BJ (cell line): ENCODE data around the gene ZBTB6. TPM values are rescaled to one million over a fixed set of nuclear protein-coding genes. Genes with fewer than 3 reads are reported as not detected.

Experiments
- CTCF ChIA-PET: fragments of 350-600 bp; formaldehyde crosslinking; extraction: SDS; loops from one replicate; lab custom pipeline; 2021; ENCODE audit warnings: antibody characterized with exemption, inconsistent platforms; lab: Yijun Ruan, JAX
- POLR2A ChIA-PET: fragments of 300-600 bp; sonication (Branson Sonifier 250); formaldehyde crosslinking; extraction: SDS; loops from one replicate; lab custom pipeline; 2021; ENCODE audit warnings: antibody characterized with exemption; lab: Charles Lee
- DNase-seq: peaks from one replicate; pipeline ENCODE4 v3.0.0-alpha.2; 2011; ENCODE audit warnings: low read depth
- H3K27me3 ChIP-seq: 2 replicates; pipeline ENCODE4 v1.6.0; 2011; ENCODE audit warnings: low read length; ENCODE audit not compliant: control insufficient read depth, insufficient read depth
- H3K36me3 ChIP-seq: 2 replicates; pipeline ENCODE4 v1.5.1; 2011; ENCODE audit warnings: low read length; ENCODE audit not compliant: control insufficient read depth, insufficient read depth
- H3K4me3 ChIP-seq: 2 replicates; pipeline ENCODE4 v1.5.1; 2011; ENCODE audit warnings: low read depth, mild to moderate bottlenecking, control low read depth, low read length
- polyA plus RNA-seq: library from polyadenylated mRNA; depleted of rRNA; stranded (reverse); fragments of >200 nt; gene quantifications from 2 replicates; pipeline ENCODE4 v1.2.3, GENCODE V29; 2011
- TF ChIP-seq, protein P1 (sequence below): IDR thresholded peaks from 2 replicates; pipeline ENCODE4 v1.5.1; 2011; ENCODE audit warnings: low read depth, mild to moderate bottlenecking, control low read depth, inconsistent platforms, low read length, moderate library complexity; ENCODE audit not compliant: insufficient read depth

ZBTB6 gene
- polyA plus RNA-seq, 1 experiment: 2.5 TPM

DNA sequence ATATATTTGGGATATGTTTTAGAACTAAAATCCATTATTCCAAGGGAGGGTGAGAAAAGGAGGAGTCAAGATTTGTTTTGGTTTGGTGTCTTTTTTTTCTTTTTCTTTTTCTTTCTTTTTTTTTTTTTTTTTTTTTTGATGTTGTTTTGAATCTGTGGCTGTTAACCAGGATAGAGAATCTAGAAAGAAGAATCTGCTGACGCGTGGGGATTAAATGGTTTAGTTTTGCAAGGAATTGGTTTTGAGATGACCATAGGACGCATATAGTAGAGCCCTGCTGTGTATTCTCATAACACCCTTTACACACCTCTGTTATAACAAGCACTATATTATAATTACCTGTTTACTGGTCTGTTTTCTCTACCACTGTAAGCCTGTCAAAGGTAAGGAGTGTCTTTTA is 37.1 kb upstream of the ZBTB6 start:
- TF ChIP-seq, protein P1, sequence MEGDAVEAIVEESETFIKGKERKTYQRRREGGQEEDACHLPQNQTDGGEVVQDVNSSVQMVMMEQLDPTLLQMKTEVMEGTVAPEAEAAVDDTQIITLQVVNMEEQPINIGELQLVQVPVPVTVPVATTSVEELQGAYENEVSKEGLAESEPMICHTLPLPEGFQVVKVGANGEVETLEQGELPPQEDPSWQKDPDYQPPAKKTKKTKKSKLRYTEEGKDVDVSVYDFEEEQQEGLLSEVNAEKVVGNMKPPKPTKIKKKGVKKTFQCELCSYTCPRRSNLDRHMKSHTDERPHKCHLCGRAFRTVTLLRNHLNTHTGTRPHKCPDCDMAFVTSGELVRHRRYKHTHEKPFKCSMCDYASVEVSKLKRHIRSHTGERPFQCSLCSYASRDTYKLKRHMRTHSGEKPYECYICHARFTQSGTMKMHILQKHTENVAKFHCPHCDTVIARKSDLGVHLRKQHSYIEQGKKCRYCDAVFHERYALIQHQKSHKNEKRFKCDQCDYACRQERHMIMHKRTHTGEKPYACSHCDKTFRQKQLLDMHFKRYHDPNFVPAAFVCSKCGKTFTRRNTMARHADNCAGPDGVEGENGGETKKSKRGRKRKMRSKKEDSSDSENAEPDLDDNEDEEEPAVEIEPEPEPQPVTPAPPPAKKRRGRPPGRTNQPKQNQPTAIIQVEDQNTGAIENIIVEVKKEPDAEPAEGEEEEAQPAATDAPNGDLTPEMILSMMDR: no peak
- CTCF ChIA-PET: no interaction called here
- H3K27me3 ChIP-seq: no peaks in the 10 kb centered on the region
- no peaks in the 10 kb centered on the region for H3K36me3 ChIP-seq
- H3K4me3 ChIP-seq: no peak overlapping the region
- DNase-seq: no peak
- POLR2A ChIA-PET: no interaction called here

DNA sequence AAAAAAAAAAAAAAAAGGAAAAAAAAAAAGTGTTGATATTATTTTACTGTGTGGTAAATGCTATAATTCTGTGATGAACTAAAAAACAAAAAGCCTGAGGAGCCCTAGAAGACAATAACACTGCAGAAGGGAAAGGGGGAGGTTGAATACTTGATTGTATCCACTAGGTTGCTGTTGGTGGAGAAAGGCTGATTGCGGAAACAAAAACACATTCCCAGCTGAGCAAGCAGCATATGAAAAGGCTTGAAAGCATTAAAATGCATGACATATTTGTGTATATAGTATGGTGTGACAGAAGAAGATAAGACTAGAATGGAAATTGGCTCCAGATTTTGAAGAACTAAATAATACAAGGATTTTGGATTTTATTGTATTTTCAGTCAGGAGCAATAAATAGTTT is 36.6 kb upstream of the ZBTB6 start:
- TF ChIP-seq, protein P1: no peak
- H3K27me3 ChIP-seq: no peaks in the 10 kb centered on the region
- no peak for DNase-seq
- ChIA-PET CTCF (no interaction called here), POLR2A (no interaction called here)
- H3K4me3 ChIP-seq: no peak overlapping the region
- no peaks in the 10 kb centered on the region for H3K36me3 ChIP-seq

DNA sequence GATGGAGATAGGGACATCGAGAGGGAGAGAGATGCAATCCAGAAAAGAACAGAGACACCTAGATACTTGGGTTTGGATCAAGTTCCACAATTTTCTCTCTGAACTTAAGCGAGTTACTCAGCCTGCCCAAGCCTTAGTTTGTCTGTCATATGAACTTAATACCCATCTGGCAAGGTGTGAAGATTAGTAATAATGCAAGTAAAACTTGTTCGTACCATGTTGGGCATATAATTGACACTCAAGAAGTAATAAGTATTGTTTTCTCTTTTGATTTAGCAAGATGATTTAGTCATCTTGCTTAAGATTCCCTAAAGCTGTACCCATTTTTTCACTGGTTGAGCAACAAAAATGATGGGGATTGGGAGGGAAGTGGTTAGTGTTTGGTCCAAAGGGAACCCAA is 35.2 kb upstream of the ZBTB6 start:
- POLR2A ChIA-PET: no interaction called here

DNA sequence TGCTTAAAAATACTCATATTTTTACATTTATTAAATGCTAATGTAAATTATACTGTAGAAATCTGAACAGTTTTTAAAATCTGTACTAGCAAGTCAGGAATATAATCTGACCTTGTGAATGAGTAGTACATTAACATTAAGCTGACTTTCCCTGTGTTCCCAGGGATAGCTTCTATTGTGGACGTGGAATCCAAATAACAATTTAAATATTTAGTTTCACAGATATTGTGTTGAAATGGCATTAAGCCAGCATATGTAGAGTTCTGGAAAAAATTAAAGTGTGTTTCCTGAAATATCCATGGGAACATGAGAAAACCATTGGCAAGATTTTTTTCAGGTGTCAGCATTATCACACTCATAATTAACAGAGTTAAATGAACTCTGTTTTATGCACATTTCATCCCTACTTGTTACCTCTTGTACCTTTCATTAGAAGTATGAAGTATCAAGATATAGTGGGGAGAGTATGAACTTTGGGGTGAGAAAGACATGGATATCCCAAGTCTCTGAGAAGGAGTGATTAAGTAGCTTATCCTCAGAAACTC is 33.4 kb upstream of the ZBTB6 start:
- H3K36me3 ChIP-seq: no peaks in the 10 kb centered on the region
- H3K27me3 ChIP-seq: no peaks in the 10 kb centered on the region
- no peak for DNase-seq
- H3K4me3 ChIP-seq: no peak overlapping the region
- ChIA-PET POLR2A (no interaction called here), CTCF (no interaction called here)
- TF ChIP-seq, protein P1: no peak

More for the DNA sequence above, 35.2 kb upstream of the ZBTB6 start:
- Histone ChIP-seq H3K4me3 (no peak overlapping the region), H3K27me3 (no peaks in the 10 kb centered on the region), H3K36me3 (no peaks in the 10 kb centered on the region)
- no peak for DNase-seq
- TF ChIP-seq, protein P1: no peak
- CTCF ChIA-PET: interaction anchor here (0.6 kb wide), 1 partner anchor 63 kb away, joined by 3 read pairs; no protein-coding TSS in a partner anchor

DNA sequence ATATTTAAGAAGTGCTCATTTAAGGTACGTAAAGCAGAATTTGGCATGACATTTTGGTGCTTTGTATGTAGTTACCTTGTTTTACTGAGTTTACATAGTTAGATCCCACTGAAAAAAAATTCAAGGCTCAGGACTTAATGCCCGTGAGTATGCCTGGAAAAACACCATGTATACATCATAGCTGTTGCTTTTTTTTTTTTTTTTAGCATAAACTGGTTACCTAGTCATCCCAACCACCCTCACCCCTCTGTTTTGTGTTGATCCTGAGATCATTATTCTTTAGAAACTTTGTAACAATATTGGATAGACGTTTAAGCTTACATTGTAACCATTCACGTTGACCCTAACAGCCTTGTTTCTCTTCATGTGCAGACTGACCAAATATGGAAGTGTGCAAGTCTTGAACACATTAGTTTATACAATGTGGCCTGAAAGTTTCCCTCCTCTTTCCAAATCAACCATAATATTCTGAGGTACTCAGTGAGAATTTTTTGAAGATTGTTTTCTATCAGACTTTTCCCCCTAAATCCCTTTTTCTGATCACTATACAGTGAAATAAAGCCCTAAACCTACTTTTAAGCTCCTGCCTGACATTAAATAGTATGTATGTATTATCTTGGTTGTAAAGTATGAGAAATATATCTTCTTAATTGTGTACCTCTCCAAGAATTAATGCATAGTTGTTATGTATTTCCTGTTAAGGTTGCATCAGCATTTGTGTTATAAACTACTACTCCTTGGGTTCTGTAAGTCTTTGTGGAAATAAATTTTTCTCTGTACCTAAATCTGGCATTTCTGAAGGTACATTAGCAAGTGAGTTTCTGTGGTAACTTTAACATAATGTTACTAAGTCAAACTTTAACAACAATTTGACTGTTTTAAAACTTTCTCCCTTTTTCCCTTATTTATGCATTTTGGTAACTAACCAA is 32.1 kb upstream of the ZBTB6 start:
- H3K27me3 ChIP-seq: no peaks in the 10 kb centered on the region
- no peak for DNase-seq
- no peak overlapping the region for H3K4me3 ChIP-seq
- POLR2A ChIA-PET: no interaction called here
- CTCF ChIA-PET: no interaction called here
- H3K36me3 ChIP-seq: no peaks in the 10 kb centered on the region
- TF ChIP-seq, protein P1: no peak
